G401 (cell line): ENCODE results near the gene DNAJA3. TPM values are rescaled to one million over a fixed set of nuclear protein-coding genes. Genes with fewer than 3 reads are reported as not detected.

ENCODE experiments used
- DNase-seq: peaks from one replicate; pipeline ENCODE4 v3.0.0-alpha.2; 2015; ENCODE audit warnings: low spot score
- in situ Hi-C: cut with HindIII; loops from 2 replicates; pipeline ENCODE4 v1.10.0; 2016; ENCODE audit warnings: low sequenced_read_pairs, mixed read lengths
- total RNA-seq: library from RNA; depleted of rRNA; stranded (reverse); fragments of >200 nt; shearing (Covaris generic); gene quantifications from 2 replicates; pipeline ENCODE4 v1.2.3, GENCODE V29; 2014; rRNA removed

DNAJA3 gene
- total RNA-seq: 79.4 and 89.7 TPM in 2 replicates

GRCh38 chr16:4425378-4426020, at the start of gene DNAJA3:
DNAJA3 (plus strand) TSS chr16:4425868; CDS start chr16:4425882, 14 bp downstream.
- peak; percentile 96 for DNase-seq

GRCh38 chr16:4376126-4376892, 49.4 kb upstream of the DNAJA3 start:
- in situ Hi-C loops: no loop called here
- DNase-seq: peak; percentile 81

More at GRCh38 chr16:4425378-4426020, at the start of gene DNAJA3:
- in situ Hi-C loops: no loop called here

GRCh38 chr16:4376893-4377572, 48.6 kb upstream of the DNAJA3 start:
- in situ Hi-C loops: no loop called here

GRCh38 chr16:4377573-4378154, 48.0 kb upstream of the DNAJA3 start:
- DNase-seq: no peak
- in situ Hi-C loops: no loop called here

More at GRCh38 chr16:4376893-4377572, 48.6 kb upstream of the DNAJA3 start:
- no peak for DNase-seq

GRCh38 chr16:4378161-4378666, 47.5 kb upstream of the DNAJA3 start:
- no peak for DNase-seq
- in situ Hi-C loops: no loop called here

GRCh38 chr16:4378999-4379690, 46.5 kb upstream of the DNAJA3 start:
- DNase-seq: no peak

GRCh38 chr16:4380119-4381063, 45.3 kb upstream of the DNAJA3 start:
- in situ Hi-C loops: no loop called here

More at GRCh38 chr16:4378999-4379690, 46.5 kb upstream of the DNAJA3 start:
- in situ Hi-C loops: no loop called here

GRCh38 chr16:4381072-4381934, 44.4 kb upstream of the DNAJA3 start:
- peak; percentile 80 for DNase-seq
- in situ Hi-C loops: no loop called here

More at GRCh38 chr16:4380119-4381063, 45.3 kb upstream of the DNAJA3 start:
- DNase-seq: no peak

- in situ Hi-C loops: no loop called here
- DNase-seq: no peak
Observed at GRCh38 chr16:4381935-4382794, 43.5 kb upstream of the DNAJA3 start.

GRCh38 chr16:4382795-4383357, 42.8 kb upstream of the DNAJA3 start:
- in situ Hi-C loops: no loop called here
- no peak for DNase-seq

- in situ Hi-C loops: no loop called here
- DNase-seq: no peak
Observed at GRCh38 chr16:4383591-4384444, 41.9 kb upstream of the DNAJA3 start.

GRCh38 chr16:4384509-4384942, 41.1 kb upstream of the DNAJA3 start:
- no peak for DNase-seq
- in situ Hi-C loops: no loop called here

- no peak for DNase-seq
Observed at GRCh38 chr16:4385066-4385788, 40.4 kb upstream of the DNAJA3 start.

GRCh38 chr16:4385789-4386450, 39.7 kb upstream of the DNAJA3 start:
- in situ Hi-C loops: no loop called here
- no peak for DNase-seq

More at GRCh38 chr16:4385066-4385788, 40.4 kb upstream of the DNAJA3 start:
- in situ Hi-C loops: no loop called here
